ENCODE results near the gene EPB41L4A. TPM values are rescaled to one million over a fixed set of nuclear protein-coding genes. Genes with fewer than 3 reads are reported as not detected.
A peak's percentile ranks its signal among the peaks of the same experiment; 100 is the strongest.

EPB41L4A gene
- total RNA-seq, 1 donor, result 0.72 TPM

DNA sequence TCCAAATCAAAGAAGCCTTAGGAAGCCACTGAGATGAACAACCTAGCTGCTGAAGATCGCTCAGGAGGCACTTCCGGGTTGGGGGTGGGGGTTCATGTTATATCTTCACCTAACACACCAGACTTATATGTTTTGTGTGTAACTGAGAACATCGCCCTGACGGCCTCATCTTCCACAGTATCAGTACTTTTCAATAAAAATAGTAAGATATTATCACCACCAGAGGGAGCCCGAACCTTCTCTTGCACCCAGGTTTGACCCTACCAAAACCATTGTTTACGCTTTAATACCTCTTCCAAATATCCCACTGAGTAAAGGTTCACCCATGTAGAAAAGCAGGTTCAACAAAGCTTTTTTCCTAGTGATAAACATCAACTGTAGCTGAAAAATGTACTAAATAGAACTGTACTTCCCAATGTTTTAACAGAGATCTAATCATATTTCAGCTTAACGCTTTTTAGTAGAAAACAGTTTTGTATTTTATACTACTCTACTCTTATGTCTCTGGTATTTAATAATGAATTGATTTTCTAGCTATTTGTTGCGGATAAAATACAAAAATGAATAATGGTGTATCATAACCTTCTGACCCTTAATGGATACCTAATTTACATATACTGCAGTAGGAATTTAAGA is 244.0 kb downstream of the EPB41L4A start:
- Histone ChIP-seq H3K4me1 (ENCODE audit: insufficient read depth, low read length) (no peaks in the 10 kb centered on the region), H3K36me3 (ENCODE audit: insufficient read depth, low read length) (no peaks in the 10 kb centered on the region), H2AFZ (ENCODE audit: low read length) (peak overlapping the region; percentile 82), H3K4me2 (ENCODE audit: insufficient read depth, low read length) (peak overlapping the region; percentile 79), H3K27ac (ENCODE audit: low read depth, low read length) (no peak overlapping the region), H3K27me3 (ENCODE audit: insufficient read depth, low read length) (no peaks in the 10 kb centered on the region), H3K4me3 (ENCODE audit: insufficient read depth, low read length) (peak overlapping the region; percentile 52), H3K9me3 (ENCODE audit: low read depth, low read length) (no peaks in the 10 kb centered on the region), H3K79me2 (ENCODE audit: insufficient read depth, low read length) (no peaks in the 10 kb centered on the region), H4K20me1 (ENCODE audit: insufficient read depth, low read length) (no peaks in the 10 kb centered on the region)
- DNase-seq (ENCODE audit: insufficient read length, low spot score, missing footprints), result peak; percentile 36
- TF ChIP-seq, protein P1, sequence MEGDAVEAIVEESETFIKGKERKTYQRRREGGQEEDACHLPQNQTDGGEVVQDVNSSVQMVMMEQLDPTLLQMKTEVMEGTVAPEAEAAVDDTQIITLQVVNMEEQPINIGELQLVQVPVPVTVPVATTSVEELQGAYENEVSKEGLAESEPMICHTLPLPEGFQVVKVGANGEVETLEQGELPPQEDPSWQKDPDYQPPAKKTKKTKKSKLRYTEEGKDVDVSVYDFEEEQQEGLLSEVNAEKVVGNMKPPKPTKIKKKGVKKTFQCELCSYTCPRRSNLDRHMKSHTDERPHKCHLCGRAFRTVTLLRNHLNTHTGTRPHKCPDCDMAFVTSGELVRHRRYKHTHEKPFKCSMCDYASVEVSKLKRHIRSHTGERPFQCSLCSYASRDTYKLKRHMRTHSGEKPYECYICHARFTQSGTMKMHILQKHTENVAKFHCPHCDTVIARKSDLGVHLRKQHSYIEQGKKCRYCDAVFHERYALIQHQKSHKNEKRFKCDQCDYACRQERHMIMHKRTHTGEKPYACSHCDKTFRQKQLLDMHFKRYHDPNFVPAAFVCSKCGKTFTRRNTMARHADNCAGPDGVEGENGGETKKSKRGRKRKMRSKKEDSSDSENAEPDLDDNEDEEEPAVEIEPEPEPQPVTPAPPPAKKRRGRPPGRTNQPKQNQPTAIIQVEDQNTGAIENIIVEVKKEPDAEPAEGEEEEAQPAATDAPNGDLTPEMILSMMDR (IDR thresholded peaks at IDR 0.05; ENCODE audit: extremely low read depth, low read depth, low read length), result peak; percentile 76

DNA sequence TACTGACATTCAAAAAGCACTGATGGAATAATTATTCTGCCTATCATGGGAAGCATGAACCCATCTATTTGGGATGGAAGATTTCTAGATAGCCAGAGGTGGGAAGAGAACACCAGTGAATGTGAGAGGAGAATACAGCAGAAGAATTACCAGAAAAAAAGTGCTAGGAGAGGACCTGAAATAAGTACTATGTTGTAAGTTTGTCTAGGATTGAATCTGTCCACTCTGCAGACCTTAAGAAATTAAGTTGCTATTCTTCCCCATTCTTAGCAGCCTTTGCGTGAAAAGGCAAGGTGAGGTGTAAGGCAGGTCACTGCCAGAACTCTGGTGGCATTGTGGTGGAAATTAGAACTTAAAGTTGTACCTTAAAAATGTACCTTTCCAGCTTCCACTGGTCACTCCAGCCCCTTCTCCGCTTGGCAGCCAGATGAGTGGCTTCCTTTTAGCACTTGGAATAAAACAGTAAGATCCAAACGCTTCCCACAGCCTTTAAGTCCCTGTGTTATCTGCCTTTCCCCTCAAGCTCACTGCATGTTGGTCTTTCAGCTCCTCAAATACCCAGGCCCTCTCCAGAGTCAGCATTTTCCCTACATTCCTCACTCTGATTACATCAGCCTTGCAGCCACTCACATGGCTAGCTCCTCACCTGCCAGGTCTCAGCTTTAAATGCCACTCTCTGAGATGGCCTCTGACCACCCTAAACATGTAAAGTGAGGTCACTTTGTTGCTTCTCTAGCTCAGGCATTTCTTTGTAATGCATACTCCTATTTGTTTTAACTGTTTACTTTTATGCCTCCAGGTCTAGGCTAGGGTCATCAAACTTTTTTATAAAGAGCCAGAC is 253.0 kb downstream of the EPB41L4A start:
- no peak overlapping the region for H3K4me3 ChIP-seq (ENCODE audit: insufficient read depth, low read length)
- no peak for DNase-seq (ENCODE audit: insufficient read length, low spot score, missing footprints)
- H4K20me1 ChIP-seq (ENCODE audit: insufficient read depth, low read length), result peaks cover 20% of the 10 kb centered on the region
- no peak overlapping the region for H2AFZ ChIP-seq (ENCODE audit: low read length)
- H3K36me3 ChIP-seq (ENCODE audit: insufficient read depth, low read length), result peaks cover 48% of the 10 kb centered on the region
- no peak overlapping the region for H3K4me2 ChIP-seq (ENCODE audit: insufficient read depth, low read length)
- peaks cover 18% of the 10 kb centered on the region for H3K4me1 ChIP-seq (ENCODE audit: insufficient read depth, low read length)
- H3K9me3 ChIP-seq (ENCODE audit: low read depth, low read length), result no peaks in the 10 kb centered on the region
- peaks cover 19% of the 10 kb centered on the region for H3K79me2 ChIP-seq (ENCODE audit: insufficient read depth, low read length)
- TF ChIP-seq, protein P1 (IDR thresholded peaks at IDR 0.05; ENCODE audit: extremely low read depth, low read depth, low read length), result no peak
- H3K27ac ChIP-seq (ENCODE audit: low read depth, low read length), result no peak overlapping the region
- H3K27me3 ChIP-seq (ENCODE audit: insufficient read depth, low read length), result no peaks in the 10 kb centered on the region

DNA sequence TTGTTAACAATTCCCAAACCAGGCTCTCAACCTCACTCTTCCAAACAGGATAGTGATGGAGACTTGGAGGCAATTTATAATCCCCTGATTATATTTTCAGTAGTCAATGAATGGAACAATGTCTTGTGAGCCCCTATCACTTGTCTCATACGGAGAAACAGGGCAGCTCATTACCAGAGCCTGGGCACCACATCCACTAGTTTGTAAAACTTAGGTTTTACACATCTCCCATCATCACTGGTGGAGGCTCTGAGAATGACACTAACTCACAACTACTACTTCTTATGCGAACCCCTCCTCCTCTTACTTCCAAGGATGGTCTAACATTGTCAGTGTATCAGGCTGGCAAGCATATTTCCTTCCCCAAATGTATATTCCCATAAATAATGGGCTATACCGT is 253.7 kb downstream of the EPB41L4A start:
- TF ChIP-seq, protein P1 (IDR thresholded peaks at IDR 0.05; ENCODE audit: extremely low read depth, low read depth, low read length), result no peak
- Histone ChIP-seq H3K79me2 (ENCODE audit: insufficient read depth, low read length) (peaks cover 23% of the 10 kb centered on the region), H3K36me3 (ENCODE audit: insufficient read depth, low read length) (peaks cover 48% of the 10 kb centered on the region), H3K27me3 (ENCODE audit: insufficient read depth, low read length) (no peaks in the 10 kb centered on the region), H2AFZ (ENCODE audit: low read length) (no peak overlapping the region), H3K9me3 (ENCODE audit: low read depth, low read length) (no peaks in the 10 kb centered on the region), H3K27ac (ENCODE audit: low read depth, low read length) (no peak overlapping the region), H3K4me2 (ENCODE audit: insufficient read depth, low read length) (no peak overlapping the region), H3K4me1 (ENCODE audit: insufficient read depth, low read length) (peaks cover 18% of the 10 kb centered on the region), H3K4me3 (ENCODE audit: insufficient read depth, low read length) (no peak overlapping the region), H4K20me1 (ENCODE audit: insufficient read depth, low read length) (peaks cover 21% of the 10 kb centered on the region)
- DNase-seq (ENCODE audit: insufficient read length, low spot score, missing footprints), result no peak

DNA sequence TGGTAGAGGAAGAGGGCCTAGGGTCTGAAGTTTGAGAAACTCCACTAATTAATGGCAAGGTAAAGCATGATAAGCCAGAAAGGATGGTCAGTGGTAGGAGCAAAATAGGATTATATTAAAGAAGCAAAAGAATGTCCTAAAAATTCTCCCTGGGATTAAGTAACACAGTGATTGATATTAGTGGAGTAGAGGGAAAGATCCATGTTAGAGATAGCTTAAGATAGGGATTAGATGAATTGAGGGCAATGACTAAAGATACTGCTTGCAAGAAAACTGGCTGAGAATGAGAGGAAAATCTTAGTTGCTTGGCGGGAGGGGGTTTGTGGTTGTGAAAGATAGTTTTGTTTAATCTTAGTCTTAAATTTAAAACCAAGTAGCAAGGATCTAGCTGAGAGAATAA is 255.6 kb downstream of the EPB41L4A start:
- Histone ChIP-seq H3K4me3 (ENCODE audit: insufficient read depth, low read length) (no peak overlapping the region), H4K20me1 (ENCODE audit: insufficient read depth, low read length) (peaks cover 21% of the 10 kb centered on the region), H3K79me2 (ENCODE audit: insufficient read depth, low read length) (peaks cover 23% of the 10 kb centered on the region), H3K36me3 (ENCODE audit: insufficient read depth, low read length) (peaks cover 44% of the 10 kb centered on the region), H3K4me2 (ENCODE audit: insufficient read depth, low read length) (no peak overlapping the region), H3K27me3 (ENCODE audit: insufficient read depth, low read length) (no peaks in the 10 kb centered on the region), H2AFZ (ENCODE audit: low read length) (no peak overlapping the region), H3K27ac (ENCODE audit: low read depth, low read length) (peak overlapping the region; percentile 20), H3K9me3 (ENCODE audit: low read depth, low read length) (no peaks in the 10 kb centered on the region), H3K4me1 (ENCODE audit: insufficient read depth, low read length) (peaks cover 18% of the 10 kb centered on the region)
- TF ChIP-seq, protein P1 (IDR thresholded peaks at IDR 0.05; ENCODE audit: extremely low read depth, low read depth, low read length), result no peak
- DNase-seq (ENCODE audit: insufficient read length, low spot score, missing footprints), result no peak
